HepG2 (cell line): ENCODE data around the gene ZFP36L2.

ENCODE experiments used
- CCDC6 ChIP-seq: sonication (generic); formaldehyde crosslinking; IDR thresholded peaks from 2 replicates; pipeline ENCODE4 v1.8.1; 2022; ENCODE audit warnings: mild to moderate bottlenecking, missing genetic modification reagents, moderate library complexity
- EZH2 ChIP-seq: conservative IDR thresholded peaks from 2 replicates; pipeline ENCODE4 v1.6.1; 2012; ENCODE audit warnings: mild to moderate bottlenecking, low read depth, low read length, moderate library complexity
- FOXM1 ChIP-seq: sonication (generic); formaldehyde crosslinking; IDR thresholded peaks from 2 replicates; pipeline ENCODE4 v1.5.0; 2020; ENCODE audit warnings: missing genetic modification reagents
- HOXD1 ChIP-seq: sonication (generic); formaldehyde crosslinking; IDR thresholded peaks from 2 replicates; pipeline ENCODE4 v1.5.0; 2020; ENCODE audit warnings: missing genetic modification reagents
- NCOA1 ChIP-seq: sonication (generic); formaldehyde crosslinking; IDR thresholded peaks from 2 replicates; pipeline ENCODE4 v1.9.0; 2021; ENCODE audit warnings: missing genetic modification reagents
- PBX3 ChIP-seq: sonication (generic); formaldehyde crosslinking; IDR thresholded peaks from 2 replicates; pipeline ENCODE4 v1.8.1; 2023; ENCODE audit warnings: missing genetic modification reagents, inconsistent platforms, borderline replicate concordance
- POLR2AphosphoS5 ChIP-seq: IDR thresholded peaks from 2 replicates; pipeline ENCODE4 v1.6.1; 2012; ENCODE audit warnings: low read depth, low read length
- ZNF274 ChIP-seq: sonication (generic); formaldehyde crosslinking; IDR thresholded peaks from 2 replicates; pipeline ENCODE4 v1.5.1; 2020; ENCODE audit warnings: mild to moderate bottlenecking, missing genetic modification reagents
- ZNF530 ChIP-seq: sonication (generic); formaldehyde crosslinking; IDR thresholded peaks from 2 replicates; pipeline ENCODE4 v1.5.0; 2020; ENCODE audit warnings: low read depth, mild to moderate bottlenecking, missing genetic modification reagents
- ZNF598 ChIP-seq: sonication (generic); formaldehyde crosslinking; IDR thresholded peaks from 2 replicates; pipeline ENCODE4 v1.5.1; 2020; ENCODE audit warnings: mild to moderate bottlenecking, missing genetic modification reagents, borderline replicate concordance
- ZNF652 ChIP-seq: IDR thresholded peaks from 2 replicates; pipeline ENCODE4 v1.6.1; 2016; ENCODE audit warnings: low read depth, borderline replicate concordance

- TF ChIP-seq FOXM1 (CRISPR knock-in tag), result no peak
- TF ChIP-seq CCDC6 (CRISPR knock-in tag), result no peak
- no peak for TF ChIP-seq NCOA1
- TF ChIP-seq ZNF598 (CRISPR knock-in tag), result no peak
- TF ChIP-seq HOXD1 (CRISPR knock-in tag), result no peak
- TF ChIP-seq ZNF274, result no peak
- TF ChIP-seq PBX3 (CRISPR knock-in tag), result no peak
- no peak for TF ChIP-seq ZNF652 (CRISPR knock-in tag)
- TF ChIP-seq EZH2, result no peak
- no peak for TF ChIP-seq ZNF530 (CRISPR knock-in tag)
- no peak for TF ChIP-seq POLR2AphosphoS5
Observed at GRCh38 chr2:43201497-43201896, 24.9 kb downstream of the ZFP36L2 start.
